Fibroblast of lung (primary cell): Measurements from ENCODE around the gene LMNTD2.

Experiments used
- EZH2 ChIP-seq: IDR thresholded peaks from 2 replicates; pipeline ENCODE4 v1.5.1; 2012; ENCODE audit warnings: low read length, control low read depth, mild to moderate bottlenecking; ENCODE audit errors: missing control alignments
- TF ChIP-seq, protein P1 (sequence below), 2 donors: IDR thresholded peaks in 1 of 2; conservative IDR thresholded peaks in 1 of 2; 1 replicate in 1 of 2; 2 replicates in 1 of 2; pipeline ENCODE4 v1.5.1; 2011 to 2012; ENCODE audit warnings: low read length in 2 of 2, control low read depth in 1 of 2, inconsistent platforms in 1 of 2, low read depth in 1 of 2, mild to moderate bottlenecking in 1 of 2

DNA sequence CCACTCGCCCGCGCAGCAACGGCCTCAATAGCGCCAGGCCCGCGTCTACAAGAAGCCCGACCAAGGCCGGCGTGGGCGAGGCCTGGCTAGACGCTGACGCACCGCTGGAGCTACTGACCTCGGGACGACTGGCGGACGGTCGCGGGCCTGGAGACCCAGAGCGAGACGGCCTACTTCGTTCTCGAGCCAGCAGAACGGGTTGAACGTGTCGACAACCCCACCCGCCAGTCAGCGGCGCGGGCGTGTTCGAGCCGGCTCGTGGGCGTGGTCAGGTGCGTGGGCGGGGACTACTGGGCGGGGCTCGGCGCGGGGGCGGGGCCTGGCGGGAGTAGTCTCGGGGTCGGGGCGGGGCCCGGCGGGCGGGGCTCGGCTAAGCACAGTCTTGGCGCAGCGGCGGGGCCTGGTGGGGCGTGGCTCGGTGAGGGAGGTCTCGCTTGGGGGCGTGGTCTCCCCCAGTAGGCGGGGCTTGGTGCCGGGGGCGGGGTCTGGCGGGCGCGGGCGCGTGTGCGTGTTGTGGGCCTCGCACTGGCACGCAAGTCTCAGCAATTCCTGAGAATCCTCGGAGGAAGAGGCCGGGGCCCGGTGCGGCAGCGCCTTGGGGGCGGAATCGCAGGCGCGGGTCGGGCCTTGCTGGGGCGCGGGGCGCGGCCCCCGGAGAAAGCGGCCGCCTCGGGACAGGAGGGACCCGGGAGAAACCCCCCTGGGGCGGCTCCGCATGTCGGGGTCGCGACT is 53.4 kb downstream of the LMNTD2 start, which contains the start of gene RNH1:
- TF ChIP-seq, protein P1, sequence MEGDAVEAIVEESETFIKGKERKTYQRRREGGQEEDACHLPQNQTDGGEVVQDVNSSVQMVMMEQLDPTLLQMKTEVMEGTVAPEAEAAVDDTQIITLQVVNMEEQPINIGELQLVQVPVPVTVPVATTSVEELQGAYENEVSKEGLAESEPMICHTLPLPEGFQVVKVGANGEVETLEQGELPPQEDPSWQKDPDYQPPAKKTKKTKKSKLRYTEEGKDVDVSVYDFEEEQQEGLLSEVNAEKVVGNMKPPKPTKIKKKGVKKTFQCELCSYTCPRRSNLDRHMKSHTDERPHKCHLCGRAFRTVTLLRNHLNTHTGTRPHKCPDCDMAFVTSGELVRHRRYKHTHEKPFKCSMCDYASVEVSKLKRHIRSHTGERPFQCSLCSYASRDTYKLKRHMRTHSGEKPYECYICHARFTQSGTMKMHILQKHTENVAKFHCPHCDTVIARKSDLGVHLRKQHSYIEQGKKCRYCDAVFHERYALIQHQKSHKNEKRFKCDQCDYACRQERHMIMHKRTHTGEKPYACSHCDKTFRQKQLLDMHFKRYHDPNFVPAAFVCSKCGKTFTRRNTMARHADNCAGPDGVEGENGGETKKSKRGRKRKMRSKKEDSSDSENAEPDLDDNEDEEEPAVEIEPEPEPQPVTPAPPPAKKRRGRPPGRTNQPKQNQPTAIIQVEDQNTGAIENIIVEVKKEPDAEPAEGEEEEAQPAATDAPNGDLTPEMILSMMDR (conservative IDR thresholded peaks at IDR 0.05 in 1 of 2, IDR thresholded peaks at IDR 0.05 in 1 of 2; ENCODE audit: low read depth in 1 of 2, low read length in 2 of 2) = no peak
- TF ChIP-seq EZH2 = no peak
